GM19238 (cell line): ENCODE data around the gene FARP2.
A peak's percentile ranks its signal among the peaks of the same experiment; 100 is the strongest.
"Not testable (repeated sequence)": the region's sequence is repeated elsewhere in the genome, so short reads cannot be mapped to it uniquely, and the experiment has no call there.

Source experiments
- DNase-seq: peaks from one replicate; pipeline ENCODE4 v3.0.0; 2011; ENCODE audit warnings: low spot score; ENCODE audit not compliant: insufficient read length

Gene FARP2

GRCh38 chr2:241525818-241526780, 170.0 kb downstream of the FARP2 start:
- DNase-seq: not testable (repeated sequence)

GRCh38 chr2:241530571-241530970, 174.5 kb downstream of the FARP2 start:
- no peak for DNase-seq

GRCh38 chr2:241531161-241531722, 175.2 kb downstream of the FARP2 start:
- no peak for DNase-seq

- no peak for DNase-seq
Measured at GRCh38 chr2:241532168-241532567, 176.1 kb downstream of the FARP2 start.

GRCh38 chr2:241532733-241533601, 176.9 kb downstream of the FARP2 start:
- DNase-seq: no peak

GRCh38 chr2:241534293-241534692, 178.2 kb downstream of the FARP2 start:
- no peak for DNase-seq

GRCh38 chr2:241534701-241535375, 178.8 kb downstream of the FARP2 start:
- no peak for DNase-seq

- no peak for DNase-seq
Measured at GRCh38 chr2:241535871-241536655, 180.0 kb downstream of the FARP2 start.

- no peak for DNase-seq
Measured at GRCh38 chr2:241538838-241539615, 182.9 kb downstream of the FARP2 start.

- DNase-seq: no peak
Measured at GRCh38 chr2:241539616-241540374, 183.7 kb downstream of the FARP2 start.

- no peak for DNase-seq
Measured at GRCh38 chr2:241540401-241540770, 184.3 kb downstream of the FARP2 start.

GRCh38 chr2:241540771-241541561, 184.9 kb downstream of the FARP2 start:
- DNase-seq: peak; percentile 57

- no peak for DNase-seq
Measured at GRCh38 chr2:241541564-241542277, 185.6 kb downstream of the FARP2 start.

- no peak for DNase-seq
Measured at GRCh38 chr2:241542278-241542605, 186.2 kb downstream of the FARP2 start.
